ENCODE data around the gene TLE7.

The TLE7 gene

DNA sequence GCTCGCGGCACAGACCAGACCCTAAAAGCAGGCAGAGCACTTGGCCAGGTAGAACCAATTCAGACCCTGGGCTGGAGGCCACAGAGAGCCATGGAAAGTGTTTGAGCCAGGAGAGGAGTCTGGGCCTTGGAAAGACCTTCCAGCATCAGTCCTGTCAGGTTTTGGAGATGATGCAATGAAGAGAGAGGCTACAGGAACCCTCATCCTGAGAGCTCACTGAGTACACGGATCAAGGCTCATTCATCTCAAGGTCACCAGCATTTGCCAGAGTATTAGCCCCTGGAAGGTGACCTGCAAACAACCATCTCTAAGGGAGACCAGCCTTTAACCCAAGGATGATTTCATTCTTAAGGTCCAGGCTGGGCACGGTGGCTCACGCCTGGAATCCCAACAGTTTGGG, 27.8 kb downstream of the TLE7 start:
- in situ Hi-C loops (cut with MboI; ENCODE audit: low sequenced_read_pairs) = no loop called here

DNA sequence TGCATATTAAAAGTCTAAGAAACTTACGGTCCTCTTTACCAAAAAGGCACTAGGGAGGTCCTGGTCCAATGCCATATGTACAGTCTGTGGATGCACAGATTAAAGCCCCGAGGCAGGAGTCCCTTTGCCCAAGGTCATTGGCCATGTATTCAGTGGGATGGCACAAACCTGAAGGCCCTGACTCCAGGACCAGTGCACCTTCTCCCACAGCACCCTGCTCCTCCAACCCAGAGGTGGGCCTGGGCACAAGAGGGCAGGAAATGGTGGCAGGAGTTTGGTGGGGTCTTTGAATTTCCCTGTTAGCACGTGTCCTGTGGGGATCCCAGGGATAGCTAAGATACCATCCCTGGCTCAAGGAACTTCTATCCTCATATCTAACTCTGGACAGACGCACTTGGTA, 28.5 kb downstream of the TLE7 start:
- in situ Hi-C loops (cut with MboI; ENCODE audit: low sequenced_read_pairs) = no loop called here

DNA sequence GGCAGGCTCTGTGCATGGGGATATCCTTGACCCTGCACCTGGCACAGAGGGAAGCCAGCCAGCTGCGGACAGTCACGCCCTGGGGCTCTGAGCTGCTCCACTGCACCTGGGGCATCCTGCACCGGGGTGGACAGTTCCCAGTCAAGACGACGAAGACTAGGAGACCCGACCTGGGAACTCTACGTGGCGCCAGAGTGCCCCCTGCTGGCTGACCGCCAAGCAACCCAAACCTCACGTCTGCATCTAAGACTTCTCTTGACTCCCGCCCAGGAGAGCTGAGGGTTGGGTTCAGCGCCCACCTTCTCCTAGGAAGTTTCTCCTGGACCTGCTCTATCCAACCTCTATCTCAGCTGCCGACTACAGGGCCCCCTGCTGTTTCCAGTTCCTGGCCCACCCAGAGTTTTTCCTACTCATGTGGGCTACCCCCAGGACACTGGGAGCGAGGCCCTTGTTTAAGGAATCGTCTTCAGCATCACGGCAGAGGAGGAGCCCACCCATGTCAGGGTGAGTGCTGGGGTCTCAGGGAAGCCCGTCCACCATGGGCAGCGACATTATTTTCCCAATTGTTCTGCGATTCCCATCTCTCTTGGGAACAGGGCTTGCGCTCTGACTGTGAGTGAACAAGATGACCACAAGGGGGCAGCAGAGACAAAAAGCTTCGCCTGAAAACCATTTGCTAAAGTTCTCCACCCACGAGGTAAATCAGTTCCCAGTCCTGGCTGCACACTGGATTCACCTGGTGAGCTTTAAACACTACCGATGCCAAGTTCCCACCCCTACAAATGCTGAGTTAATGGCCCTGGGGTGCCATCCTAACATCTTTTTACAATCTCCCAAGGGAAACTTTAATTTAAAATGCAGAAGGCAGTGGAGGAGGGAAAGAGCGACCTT, 29.3 kb downstream of the TLE7 start:
- in situ Hi-C loops (cut with MboI; ENCODE audit: low sequenced_read_pairs) = no loop called here

DNA sequence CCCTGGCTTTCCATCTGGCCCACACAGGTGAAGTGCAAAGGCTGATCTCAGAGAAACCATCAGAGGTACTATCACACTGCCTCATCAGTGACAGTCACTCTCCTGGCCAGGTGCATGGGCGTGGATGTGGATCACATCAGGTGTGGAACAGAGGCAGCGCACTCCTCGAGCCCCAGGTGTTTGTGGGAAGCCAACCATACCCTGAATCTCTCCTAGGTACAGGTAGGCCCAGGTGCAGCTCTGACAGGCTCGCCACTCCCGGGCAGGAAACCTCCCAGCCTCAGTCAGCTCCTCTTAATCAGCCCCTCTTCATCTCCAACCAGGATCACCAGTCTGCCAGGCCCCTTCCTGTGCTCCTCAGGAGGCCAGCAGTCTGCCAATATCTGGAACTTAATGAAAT, 31.7 kb downstream of the TLE7 start:
- in situ Hi-C loops (cut with MboI; ENCODE audit: low sequenced_read_pairs) = no loop called here

DNA sequence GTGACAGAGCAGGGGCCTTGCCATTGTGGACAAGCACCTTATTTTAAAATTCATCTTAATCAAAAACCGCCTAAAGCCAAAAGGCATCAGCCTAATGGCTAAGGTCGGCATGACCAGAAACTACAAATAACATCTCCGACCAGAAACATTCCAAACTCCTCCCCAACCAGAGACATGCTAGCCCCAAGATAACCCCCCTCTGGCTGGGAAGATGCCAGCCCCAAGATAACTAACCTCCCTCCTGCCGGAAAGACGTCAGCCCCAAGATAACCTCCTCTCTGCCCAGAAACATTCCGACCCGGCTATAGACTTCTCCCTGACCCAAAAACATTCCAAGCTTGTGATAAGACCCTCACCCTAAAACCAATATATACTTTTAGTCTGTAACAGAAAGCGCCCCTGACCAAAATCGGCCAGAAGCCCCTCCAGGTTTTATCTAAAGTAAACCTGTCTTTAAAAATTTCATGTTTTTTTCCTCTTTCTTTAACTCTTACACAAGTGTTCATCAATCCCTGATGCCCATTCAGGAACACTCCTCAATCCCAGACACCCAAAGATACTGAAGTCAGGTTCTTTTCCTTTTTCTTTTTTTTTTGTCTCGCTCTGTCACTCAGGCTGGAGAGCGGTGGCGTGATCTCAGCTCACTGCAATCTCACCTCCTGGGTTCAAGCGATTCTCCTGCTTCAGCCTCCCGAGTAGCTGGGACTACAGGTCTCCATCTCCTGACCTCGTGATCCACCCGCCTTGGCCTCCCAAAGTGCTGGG, 32.7 kb downstream of the TLE7 start:
- in situ Hi-C loops (cut with MboI; ENCODE audit: low sequenced_read_pairs) = no loop called here

DNA sequence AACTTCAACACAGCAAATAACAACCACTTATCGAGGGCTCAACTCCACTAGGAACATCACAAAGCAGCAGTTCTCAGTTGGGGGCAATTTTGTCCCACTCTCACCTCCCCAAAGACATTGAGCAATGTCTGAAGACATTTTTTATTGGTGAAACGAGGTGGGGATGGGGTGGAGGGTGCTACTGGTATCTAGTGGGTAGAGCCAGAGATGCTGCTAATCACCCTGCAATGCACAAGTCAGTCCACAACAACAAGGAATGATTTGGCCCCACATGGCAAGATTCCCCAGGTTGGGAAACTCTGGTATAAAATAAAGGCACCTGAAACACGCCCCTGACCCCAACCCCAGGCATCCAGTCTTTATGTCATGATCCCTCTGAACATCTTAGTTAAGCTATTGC, 33.3 kb downstream of the TLE7 start:
- in situ Hi-C loops (cut with MboI; ENCODE audit: low sequenced_read_pairs) = no loop called here

DNA sequence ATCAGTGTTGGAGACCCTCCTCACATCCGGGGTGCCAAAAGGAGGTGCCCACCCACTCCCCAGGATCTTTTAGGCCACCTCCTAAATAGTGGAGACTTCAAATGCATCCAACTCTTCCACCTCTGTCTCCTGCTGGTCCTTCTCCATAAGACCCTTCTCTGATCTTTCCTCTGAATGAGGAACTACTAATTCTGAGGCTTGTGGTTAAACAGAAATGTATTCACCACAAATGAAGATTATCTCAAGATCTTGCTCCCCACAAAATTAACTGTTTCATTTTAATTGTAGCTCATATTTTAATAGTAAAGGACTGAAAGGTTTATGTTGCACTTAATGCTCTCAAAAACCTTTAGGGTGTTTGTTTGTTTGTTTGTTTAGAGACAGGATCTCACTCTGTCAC, 34.1 kb downstream of the TLE7 start:
- in situ Hi-C loops (cut with MboI; ENCODE audit: low sequenced_read_pairs) = no loop called here

DNA sequence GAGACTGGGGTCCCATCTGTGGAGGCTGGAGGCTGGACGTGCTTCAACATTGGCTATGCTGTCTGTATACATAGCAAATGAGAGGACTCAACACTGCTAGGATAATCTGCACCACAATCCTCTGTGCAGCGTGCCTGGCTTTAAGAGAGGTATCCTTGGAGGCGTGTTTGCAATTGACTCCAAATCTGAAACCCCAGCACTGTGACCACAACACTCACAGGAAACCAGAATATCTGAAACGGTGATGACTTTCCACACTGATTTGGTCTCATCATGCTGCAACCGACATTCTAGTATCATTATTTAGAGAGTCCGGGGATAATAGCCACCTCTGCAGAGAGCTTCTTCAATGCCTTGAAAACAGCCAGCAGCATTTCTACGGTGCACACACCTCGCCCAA, 35.1 kb downstream of the TLE7 start:
- in situ Hi-C loops (cut with MboI; ENCODE audit: low sequenced_read_pairs) = no loop called here

DNA sequence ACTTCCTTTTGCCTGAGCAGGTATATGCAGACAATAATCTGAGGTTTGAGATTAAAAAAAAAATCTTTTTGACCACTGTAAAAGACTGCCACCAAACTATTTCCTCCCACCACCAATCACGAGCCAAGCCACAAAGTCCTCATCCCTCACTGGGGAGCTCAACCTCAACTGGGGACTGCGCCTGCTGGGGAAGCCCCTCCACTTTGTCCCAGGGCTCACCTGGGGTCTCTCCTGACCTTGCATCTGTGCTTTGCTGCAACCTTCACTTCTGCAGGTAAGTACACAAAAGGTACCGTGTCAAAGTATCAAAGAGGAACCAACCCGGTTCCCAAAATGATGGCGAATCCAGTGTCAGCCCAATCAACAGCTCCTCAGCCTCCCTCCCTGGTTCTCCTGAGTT, 35.5 kb downstream of the TLE7 start:
- in situ Hi-C loops (cut with MboI; ENCODE audit: low sequenced_read_pairs) = no loop called here

DNA sequence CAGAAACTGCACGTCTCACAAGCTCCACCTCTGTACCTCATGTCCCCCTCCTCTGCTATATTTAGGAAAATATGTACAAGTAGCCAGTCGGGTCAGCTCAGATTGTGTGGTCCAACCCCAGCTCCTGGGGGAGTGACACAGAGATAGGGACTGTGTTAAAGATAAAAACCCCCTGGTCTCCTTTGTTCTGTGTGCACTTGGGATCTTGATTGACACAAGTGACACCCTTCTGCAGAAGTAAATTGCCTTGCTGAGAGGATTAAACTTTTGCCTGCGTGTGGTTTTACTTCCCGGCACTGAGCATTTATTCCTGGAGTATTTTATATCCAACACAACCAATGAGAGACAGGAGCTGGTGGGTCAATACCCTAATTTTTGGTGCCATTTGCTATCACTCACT, 37.5 kb downstream of the TLE7 start:
- in situ Hi-C loops (cut with MboI; ENCODE audit: low sequenced_read_pairs) = no loop called here

DNA sequence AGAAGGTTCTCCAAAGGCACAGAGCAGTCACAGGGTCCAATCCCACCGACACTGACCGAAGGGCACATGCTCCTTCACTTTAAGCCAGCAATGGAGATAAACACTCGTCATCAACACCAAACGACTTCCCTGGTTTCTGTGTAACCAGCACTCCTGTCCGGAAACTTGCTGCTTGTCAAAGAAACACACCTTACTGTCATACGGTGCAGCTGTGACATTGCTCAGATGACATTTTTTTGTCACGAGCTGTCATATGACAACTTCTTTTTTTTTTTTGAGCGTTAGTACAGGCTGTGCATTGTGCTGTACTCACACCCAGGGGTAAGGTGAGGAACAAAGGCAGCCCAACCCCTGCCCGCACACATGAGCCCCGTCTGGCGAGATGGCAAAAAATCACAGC, 39.2 kb downstream of the TLE7 start:
- in situ Hi-C loops (cut with MboI; ENCODE audit: low sequenced_read_pairs) = no loop called here

DNA sequence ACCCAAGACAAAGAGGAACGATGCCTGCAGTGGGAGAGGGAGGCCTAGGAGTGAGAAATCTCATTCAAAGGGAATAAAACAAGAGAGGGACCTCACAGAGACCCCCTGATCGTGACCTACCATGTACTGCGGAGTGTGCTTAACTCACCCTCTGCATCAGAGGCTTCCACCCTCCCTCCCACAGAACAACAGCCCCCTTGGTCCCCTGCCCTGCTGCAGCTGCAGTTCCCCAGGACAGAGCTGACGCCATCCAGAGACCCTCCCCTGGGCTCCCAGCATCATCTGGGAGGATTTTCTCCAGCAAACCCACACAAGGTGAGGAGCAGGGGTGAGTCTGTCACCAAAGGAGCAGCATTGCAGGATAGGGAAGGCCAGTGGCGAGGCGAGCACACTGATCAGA, 39.8 kb downstream of the TLE7 start:
- in situ Hi-C loops (cut with MboI; ENCODE audit: low sequenced_read_pairs) = no loop called here

DNA sequence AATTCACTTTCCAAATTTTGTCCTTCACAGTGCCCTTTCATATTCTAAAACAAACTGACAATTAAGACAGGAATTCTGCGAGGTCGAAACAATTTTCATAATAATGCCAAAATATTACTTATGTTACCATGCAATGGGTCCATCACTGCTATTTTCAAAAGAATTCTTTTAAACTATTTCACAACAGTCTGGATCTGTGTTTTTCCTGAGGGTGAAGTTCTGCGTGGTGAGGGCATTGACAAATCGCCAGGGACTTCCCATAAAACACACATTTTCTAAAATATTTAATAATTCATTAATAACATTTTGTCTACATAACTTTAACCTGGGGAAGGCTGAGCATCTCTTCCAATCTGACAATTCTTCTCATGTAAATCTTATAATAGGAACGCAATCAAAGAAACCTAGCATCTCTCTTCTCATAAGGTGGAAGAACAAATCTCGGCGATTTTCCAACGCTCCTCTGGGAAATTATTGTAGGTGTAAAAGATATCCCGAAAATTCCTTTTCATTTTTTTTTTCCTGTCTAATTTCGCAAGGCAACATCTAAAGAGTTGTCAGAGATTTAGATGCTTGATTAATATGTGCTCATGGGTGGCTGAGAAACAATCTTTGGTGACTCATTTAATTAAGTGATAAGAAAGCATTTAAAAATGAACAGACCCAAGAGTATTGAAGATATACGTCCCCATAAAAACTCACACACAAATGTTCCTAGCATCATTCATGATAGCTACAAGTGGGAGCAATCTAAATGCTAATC, 41.9 kb downstream of the TLE7 start:
- in situ Hi-C loops (cut with MboI; ENCODE audit: low sequenced_read_pairs) = no loop called here

DNA sequence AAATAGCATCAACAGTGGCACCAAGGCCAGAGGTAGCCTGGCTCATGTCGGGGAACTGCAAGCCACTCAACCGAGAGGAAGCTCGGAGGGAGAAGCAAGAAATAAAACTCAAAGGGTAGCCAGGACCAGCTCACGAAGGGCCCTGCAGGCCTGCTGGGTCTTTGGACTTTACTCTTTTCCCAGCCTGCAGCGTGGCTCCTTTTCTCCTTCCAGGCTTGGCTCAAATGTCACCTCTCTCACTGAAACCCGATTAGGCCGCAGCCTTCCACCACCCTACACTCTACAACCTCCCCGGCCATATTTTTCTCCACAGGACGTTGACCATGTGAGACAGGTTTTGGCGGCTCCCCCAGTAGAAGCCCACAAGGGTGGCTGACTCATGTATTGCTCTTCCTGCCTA, 45.3 kb downstream of the TLE7 start:
- in situ Hi-C loops (cut with MboI; ENCODE audit: low sequenced_read_pairs) = no loop called here

DNA sequence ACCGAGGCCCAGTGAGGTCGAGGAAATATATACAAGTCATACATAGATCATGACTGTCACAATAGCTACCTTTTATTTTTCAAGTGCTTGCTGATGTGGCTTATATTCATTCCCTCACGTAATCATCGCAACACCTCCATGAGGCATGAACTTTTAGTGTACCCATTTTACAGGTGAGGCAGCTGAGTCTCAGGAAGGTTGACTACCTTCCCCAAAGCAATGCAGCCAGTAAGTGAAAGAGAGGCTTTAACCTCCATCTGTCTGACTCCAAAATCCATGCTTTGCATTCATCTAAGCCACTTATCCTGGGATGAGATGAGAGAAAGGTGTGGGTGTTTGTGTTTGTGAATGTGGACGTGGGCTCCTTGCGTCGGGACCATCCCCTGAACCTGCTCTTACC, 52.5 kb downstream of the TLE7 start:
- in situ Hi-C loops (cut with MboI; ENCODE audit: low sequenced_read_pairs) = no loop called here

DNA sequence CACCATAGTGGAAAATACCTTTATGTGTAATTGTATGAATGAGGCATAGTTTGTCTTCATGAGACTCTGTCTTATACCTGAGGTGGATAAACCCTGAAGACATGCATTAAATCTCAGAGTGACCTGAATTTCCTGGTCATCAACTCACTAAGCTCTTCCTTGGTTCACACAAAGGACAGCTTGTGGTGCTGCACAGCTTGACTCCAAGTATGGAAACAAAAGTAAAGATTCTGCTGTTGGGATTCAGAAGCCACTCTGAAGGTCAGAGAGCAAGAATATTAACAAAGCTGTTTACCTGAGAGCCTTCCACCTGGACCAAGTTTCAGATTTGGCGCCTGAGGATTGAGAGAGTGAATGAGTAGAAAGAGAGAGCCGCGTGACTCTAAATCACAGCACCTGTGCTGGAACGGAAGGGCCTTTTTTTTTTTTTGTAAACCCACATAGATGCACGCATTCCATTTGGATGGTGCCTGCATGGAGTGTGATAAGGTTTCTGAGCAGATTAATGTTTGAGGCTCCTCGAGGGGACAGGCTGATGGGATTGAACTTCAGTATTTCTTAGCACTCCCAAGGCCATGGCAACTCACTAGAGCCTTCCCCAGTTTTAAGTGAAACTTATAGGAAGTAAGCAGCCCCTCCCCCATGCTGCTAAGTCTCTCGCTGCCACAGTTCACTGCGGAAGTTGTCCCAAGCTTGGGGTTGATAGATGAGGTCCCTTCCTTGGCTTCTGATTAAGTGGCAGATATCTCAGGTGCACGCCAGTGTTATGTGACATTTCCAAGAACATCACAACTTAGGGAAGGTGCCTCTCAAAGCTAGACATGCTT, 54.6 kb downstream of the TLE7 start:
- in situ Hi-C loops (cut with MboI; ENCODE audit: low sequenced_read_pairs) = no loop called here

DNA sequence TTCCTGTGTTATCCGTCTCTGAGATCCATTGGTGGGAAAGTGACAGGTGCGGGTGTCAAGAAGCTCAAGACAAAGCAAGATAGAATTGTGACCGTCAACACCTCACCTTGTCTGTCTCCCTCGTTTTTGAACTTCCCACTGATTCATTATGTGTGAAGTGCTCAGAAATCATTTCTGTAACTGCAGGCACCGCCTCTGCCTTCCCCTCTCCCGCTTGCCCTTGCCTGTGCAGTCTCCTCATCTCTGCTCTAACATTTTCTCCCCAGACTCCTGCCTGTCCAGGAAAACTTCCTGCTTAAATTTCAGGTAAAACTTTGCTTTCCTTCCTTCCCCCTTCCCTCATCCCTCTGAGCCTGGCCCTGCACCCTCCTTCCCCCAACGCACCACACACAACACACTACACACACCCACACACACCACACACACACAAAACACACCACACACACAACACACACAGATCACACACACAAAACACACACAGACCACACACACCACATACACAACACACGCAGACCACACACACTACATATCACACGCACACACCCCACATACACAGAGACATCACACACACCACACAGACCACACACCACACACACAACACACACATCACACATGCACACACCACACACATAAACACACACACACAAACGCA, 57.7 kb downstream of the TLE7 start:
- in situ Hi-C loops (cut with MboI; ENCODE audit: low sequenced_read_pairs) = no loop called here

DNA sequence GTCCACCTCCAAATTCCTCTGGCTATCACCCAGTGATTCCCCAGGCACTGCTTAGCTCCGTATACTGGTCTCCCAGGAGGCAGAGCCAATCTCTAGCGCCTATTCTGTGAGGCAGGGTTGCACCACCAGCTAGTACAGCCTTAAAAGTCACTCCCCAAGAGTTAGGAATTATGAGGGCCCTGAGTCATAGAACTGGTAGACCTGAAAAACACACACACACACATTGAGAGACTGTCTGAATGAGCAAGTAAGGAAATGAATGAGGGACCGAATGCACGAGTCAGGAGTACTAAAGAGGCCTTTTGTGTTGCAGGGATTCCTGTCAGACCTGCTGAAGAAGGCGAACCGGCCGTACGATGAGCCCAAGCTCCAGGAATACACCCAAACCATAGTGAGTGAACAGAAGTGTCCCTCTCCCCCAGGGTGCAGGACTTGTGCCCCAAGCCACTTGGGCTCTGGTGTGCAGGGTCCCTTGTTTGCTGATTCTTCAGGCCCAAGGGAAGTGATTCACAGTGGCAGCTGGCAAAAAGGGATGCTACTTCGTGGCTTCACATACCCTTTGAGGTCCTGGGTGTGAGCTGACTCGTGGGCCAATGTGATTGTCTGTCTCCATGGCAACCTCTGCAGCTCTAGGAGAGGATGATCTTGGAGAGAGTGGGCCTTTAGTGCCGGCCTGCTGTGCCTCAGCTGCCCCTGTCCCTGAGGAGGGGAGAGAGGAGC, 58.6 kb downstream of the TLE7 start:
- in situ Hi-C loops (cut with MboI; ENCODE audit: low sequenced_read_pairs) = no loop called here

DNA sequence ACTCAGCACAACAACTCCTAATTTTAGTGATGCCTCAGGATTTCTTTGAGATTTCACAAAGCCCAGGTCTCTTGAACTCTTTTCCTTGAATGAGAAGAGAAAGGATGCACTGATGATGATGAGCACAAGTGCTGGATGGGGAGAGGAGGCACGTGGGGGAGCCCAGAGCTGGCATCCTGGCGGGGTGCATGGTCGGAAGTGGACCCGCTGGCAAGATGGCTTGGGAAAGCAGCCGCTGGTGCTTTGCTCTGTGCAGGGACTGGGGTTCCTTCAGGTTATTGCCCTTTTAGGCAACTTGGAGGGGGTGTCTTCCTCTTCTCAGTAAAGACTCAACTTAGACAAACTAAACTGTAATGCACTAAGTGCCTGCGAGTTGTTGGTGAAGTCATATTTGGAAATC, 61.0 kb downstream of the TLE7 start:
- in situ Hi-C loops (cut with MboI; ENCODE audit: low sequenced_read_pairs) = no loop called here

Data from hTERT RPE-1 (cell line).